ENCODE results near the gene LTB. TPM values are rescaled to one million over a fixed set of nuclear protein-coding genes. Genes with fewer than 3 reads are reported as not detected.

The LTB gene
- total RNA-seq, 1 donor from 2014 or later: not detected

GRCh38 chr6:31621320-31621939 is 39.2 kb upstream of the LTB start:
- no peaks in the 10 kb centered on the region for H3K27me3 Mint-ChIP-seq (ENCODE audit: low read depth)

GRCh38 chr6:31620586-31621319 is 38.5 kb upstream of the LTB start, which contains the start of gene PRRC2A:
Gene PRRC2A, plus strand, starts transcription at chr6:31620715. Its CDS starts 2,075 bp downstream, at chr6:31622790.
- Mint-ChIP-seq H3K27ac (peak within 1 kb of the TSS; percentile 99), H3K36me3 (peaks cover 16% of the 10 kb centered on the region), H3K9me3 (no peaks in the 10 kb centered on the region), H3K4me3 (peak within 1 kb of the TSS; percentile 81), H3K4me1 (peaks cover 29% of the 10 kb centered on the region), H3K27me3 (ENCODE audit: low read depth) (no peaks in the 10 kb centered on the region)
- peak; percentile 92 to 95 for DNase-seq (ENCODE audit: low spot score in 2 of 2, unreplicated experiment in 2 of 2)
- TF ChIP-seq, protein P1, sequence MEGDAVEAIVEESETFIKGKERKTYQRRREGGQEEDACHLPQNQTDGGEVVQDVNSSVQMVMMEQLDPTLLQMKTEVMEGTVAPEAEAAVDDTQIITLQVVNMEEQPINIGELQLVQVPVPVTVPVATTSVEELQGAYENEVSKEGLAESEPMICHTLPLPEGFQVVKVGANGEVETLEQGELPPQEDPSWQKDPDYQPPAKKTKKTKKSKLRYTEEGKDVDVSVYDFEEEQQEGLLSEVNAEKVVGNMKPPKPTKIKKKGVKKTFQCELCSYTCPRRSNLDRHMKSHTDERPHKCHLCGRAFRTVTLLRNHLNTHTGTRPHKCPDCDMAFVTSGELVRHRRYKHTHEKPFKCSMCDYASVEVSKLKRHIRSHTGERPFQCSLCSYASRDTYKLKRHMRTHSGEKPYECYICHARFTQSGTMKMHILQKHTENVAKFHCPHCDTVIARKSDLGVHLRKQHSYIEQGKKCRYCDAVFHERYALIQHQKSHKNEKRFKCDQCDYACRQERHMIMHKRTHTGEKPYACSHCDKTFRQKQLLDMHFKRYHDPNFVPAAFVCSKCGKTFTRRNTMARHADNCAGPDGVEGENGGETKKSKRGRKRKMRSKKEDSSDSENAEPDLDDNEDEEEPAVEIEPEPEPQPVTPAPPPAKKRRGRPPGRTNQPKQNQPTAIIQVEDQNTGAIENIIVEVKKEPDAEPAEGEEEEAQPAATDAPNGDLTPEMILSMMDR (IDR thresholded peaks at IDR 0.05; ENCODE audit: unreplicated experiment): no peak

More at GRCh38 chr6:31621320-31621939, 39.2 kb upstream of the LTB start:
- no peaks in the 10 kb centered on the region for H3K9me3 Mint-ChIP-seq
- H3K4me1 Mint-ChIP-seq: peaks cover 24% of the 10 kb centered on the region
- TF ChIP-seq, protein P1 (IDR thresholded peaks at IDR 0.05; ENCODE audit: unreplicated experiment): no peak
- H3K36me3 Mint-ChIP-seq: peaks cover 22% of the 10 kb centered on the region
- peak overlapping the region; percentile 95 for H3K27ac Mint-ChIP-seq
- no peak for DNase-seq (ENCODE audit: low spot score in 2 of 2, unreplicated experiment in 2 of 2)
- peak overlapping the region; percentile 81 for H3K4me3 Mint-ChIP-seq

- Mint-ChIP-seq H3K4me3 (peak overlapping the region; percentile 81), H3K4me1 (peaks cover 33% of the 10 kb centered on the region), H3K9me3 (no peaks in the 10 kb centered on the region), H3K27ac (peak overlapping the region; percentile 99), H3K36me3 (peaks cover 12% of the 10 kb centered on the region), H3K27me3 (ENCODE audit: low read depth) (no peaks in the 10 kb centered on the region)
- TF ChIP-seq, protein P1 (IDR thresholded peaks at IDR 0.05; ENCODE audit: unreplicated experiment): no peak
- peak; percentile 87 to 93 for DNase-seq (ENCODE audit: low spot score in 2 of 2, unreplicated experiment in 2 of 2)
These were observed 37.8 kb upstream of the LTB start for GRCh38 chr6:31619805-31620585.

GRCh38 chr6:31617010-31617409 is 34.8 kb upstream of the LTB start:
- no peaks in the 10 kb centered on the region for H3K27me3 Mint-ChIP-seq (ENCODE audit: low read depth)
- DNase-seq (ENCODE audit: low spot score in 2 of 2, unreplicated experiment in 2 of 2): no peak
- no peak overlapping the region for H3K4me3 Mint-ChIP-seq
- no peaks in the 10 kb centered on the region for H3K36me3 Mint-ChIP-seq
- H3K27ac Mint-ChIP-seq: no peak overlapping the region
- H3K4me1 Mint-ChIP-seq: peaks cover 29% of the 10 kb centered on the region
- TF ChIP-seq, protein P1 (IDR thresholded peaks at IDR 0.05; ENCODE audit: unreplicated experiment): no peak
- no peaks in the 10 kb centered on the region for H3K9me3 Mint-ChIP-seq

DNA sequence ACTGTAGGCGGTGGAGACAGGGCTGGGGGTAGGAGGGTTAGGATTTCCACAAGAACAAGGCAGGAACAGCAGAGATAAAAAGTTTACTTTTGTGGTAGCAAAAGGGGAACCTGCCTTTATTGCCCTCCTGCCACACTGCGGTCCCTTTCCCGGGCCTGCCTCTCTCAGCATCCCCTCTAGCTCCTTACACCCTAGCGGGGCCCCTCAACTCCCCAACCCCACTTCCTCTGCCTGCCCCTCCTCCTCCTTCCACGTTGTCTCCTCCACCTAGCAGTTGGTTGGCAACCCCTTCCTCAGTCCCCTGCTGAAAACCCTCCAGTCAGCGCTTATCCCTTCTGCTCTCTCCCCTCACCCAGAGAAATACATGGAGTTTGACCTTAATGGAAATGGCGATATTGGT is 33.5 kb upstream of the LTB start:
- H3K4me3 Mint-ChIP-seq: no peak overlapping the region

More for the DNA sequence above, 33.5 kb upstream of the LTB start:
- Mint-ChIP-seq H3K4me1 (peaks cover 26% of the 10 kb centered on the region), H3K36me3 (no peaks in the 10 kb centered on the region), H3K27me3 (ENCODE audit: low read depth) (no peaks in the 10 kb centered on the region), H3K9me3 (no peaks in the 10 kb centered on the region), H3K27ac (peak overlapping the region; percentile 21)
- DNase-seq (ENCODE audit: low spot score in 2 of 2, unreplicated experiment in 2 of 2): no peak
- TF ChIP-seq, protein P1 (IDR thresholded peaks at IDR 0.05; ENCODE audit: unreplicated experiment): no peak
